GM10266 (cell line): Measurements from ENCODE around the gene CCL21.
"Not testable (repeated sequence)": the region's sequence is repeated elsewhere in the genome, so short reads cannot be mapped to it uniquely, and the experiment has no call there.

Experiments used
- DNase-seq: peaks from one replicate; pipeline ENCODE4 v3.0.0; 2012; ENCODE audit errors: extremely low spot score
- TF ChIP-seq, protein P1 (sequence below): IDR thresholded peaks from 2 replicates; pipeline ENCODE4 v1.5.1; 2012; ENCODE audit warnings: mild to moderate bottlenecking, low read depth; ENCODE audit not compliant: control insufficient read depth, insufficient read depth; ENCODE audit errors: missing control alignments

The CCL21 gene

DNA sequence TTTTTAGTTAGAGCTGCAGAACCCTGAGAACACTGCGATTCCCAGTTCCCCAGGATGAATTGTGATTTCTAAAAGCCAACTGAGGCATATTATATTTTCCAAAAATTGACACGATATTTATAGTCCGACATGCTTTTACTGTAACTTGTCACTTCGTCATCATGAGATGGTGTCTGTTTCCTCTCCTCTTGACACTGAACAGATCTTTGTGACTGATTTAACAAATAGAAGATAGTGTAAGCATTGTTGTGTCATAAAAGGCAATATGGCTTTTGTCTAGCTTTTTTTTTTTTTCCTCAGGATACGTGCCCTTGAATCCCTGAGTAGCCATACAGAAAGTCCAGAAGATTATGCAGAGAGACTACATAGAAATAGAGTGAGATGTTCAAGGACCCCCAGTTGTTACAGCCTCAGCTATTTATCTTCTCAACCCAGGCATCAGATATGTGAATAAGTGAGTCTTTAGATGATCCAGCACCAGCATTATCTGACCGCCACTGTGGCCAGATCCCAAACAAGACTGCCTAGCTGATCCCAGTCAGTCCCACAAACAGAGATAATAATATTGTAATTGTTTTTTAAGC, 27.8 kb upstream of the CCL21 start:
- no peak for DNase-seq
- TF ChIP-seq, protein P1, sequence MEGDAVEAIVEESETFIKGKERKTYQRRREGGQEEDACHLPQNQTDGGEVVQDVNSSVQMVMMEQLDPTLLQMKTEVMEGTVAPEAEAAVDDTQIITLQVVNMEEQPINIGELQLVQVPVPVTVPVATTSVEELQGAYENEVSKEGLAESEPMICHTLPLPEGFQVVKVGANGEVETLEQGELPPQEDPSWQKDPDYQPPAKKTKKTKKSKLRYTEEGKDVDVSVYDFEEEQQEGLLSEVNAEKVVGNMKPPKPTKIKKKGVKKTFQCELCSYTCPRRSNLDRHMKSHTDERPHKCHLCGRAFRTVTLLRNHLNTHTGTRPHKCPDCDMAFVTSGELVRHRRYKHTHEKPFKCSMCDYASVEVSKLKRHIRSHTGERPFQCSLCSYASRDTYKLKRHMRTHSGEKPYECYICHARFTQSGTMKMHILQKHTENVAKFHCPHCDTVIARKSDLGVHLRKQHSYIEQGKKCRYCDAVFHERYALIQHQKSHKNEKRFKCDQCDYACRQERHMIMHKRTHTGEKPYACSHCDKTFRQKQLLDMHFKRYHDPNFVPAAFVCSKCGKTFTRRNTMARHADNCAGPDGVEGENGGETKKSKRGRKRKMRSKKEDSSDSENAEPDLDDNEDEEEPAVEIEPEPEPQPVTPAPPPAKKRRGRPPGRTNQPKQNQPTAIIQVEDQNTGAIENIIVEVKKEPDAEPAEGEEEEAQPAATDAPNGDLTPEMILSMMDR = no peak

DNA sequence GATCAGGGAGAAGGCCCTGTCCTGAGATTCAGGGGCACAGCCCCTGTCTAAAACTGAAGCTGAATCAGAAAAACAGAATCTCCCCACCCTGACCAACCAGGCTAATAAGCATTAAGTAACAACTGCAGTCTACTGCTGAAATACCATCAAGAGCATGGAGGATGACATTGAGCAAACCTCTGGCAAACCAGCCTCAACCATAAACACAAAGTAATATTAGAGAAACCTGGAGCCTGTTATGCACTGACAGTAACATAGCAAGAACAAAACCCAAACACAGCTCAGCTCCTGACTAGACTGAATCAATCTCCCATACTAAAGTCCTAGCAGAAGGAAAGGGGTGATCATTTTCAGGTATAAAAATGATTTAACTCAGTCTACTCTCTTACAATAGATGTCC, 24.8 kb upstream of the CCL21 start:
- TF ChIP-seq, protein P1 = no peak
- no peak for DNase-seq

DNA sequence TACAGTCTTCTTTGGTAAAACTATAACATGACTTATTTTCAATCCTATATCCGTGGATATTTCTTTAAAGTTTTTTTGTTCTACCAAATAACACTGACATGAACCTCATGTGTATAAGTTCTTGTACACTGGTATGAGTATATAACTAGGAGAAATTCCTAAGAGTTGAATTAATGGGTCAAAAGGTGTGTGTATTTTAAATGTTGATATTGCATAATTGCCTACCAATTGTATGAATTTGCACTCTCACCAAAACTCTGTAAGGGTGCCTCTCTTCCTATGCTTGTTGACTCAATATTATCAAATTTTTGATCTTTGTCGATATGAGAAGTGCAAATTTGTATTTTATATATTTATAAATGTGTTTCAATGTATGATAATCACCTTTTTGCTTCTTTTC, 22.9 kb upstream of the CCL21 start:
- DNase-seq = no peak
- TF ChIP-seq, protein P1 = no peak

DNA sequence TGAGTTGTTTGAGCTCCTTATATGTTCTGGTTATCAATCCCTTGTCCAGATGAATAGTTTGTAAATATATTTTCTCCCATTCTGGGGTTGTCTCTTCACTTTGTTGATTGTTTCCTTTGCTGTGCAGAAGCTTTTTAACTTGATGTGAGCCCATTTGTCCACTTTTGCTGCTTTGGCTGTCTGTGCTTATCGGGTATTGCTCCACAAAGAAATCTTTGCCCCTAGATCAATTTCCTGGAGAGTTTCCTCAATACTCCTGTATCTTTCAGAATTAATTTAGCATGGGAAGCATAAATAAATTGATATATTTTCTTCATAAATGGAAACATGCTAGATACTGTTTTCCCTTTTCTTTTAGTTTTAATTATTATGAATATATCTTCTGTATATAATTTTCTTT, 22.5 kb upstream of the CCL21 start:
- DNase-seq = no peak
- TF ChIP-seq, protein P1 = no peak

DNA sequence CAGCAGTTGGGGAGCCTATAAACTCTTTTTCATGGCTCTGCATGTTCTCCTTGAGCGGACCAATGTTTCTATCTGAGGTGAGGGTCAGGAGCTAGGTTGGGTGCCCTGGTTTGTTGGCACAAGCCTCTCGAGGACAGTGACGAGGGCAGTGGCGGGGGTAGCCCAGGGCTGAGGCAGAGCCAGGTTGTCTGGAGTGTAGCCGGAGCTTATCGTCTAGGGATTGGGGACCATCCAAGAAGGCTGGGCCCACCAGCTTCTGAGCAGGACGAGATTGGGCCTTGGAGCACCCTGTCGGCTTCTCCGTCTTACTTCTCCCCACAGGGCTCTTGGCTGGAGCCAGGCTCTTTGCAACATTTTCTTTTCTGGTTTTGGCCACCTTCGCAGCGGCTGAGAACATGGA, 13.2 kb upstream of the CCL21 start:
- DNase-seq = no peak
- TF ChIP-seq, protein P1 = no peak

DNA sequence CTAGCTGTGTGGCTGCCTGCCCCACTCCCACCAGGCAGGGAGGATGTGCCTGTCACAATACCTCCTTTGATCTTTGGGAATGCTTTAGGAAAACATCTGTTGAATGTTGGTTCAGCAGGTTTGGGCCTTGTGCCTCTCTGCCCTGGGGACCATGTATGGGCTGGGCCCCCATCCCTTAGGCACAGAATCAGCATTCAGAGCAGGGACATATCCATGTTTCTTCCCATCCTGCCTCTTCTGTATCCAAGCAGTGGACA, 9.8 kb upstream of the CCL21 start:
- DNase-seq = not testable (repeated sequence)

DNA sequence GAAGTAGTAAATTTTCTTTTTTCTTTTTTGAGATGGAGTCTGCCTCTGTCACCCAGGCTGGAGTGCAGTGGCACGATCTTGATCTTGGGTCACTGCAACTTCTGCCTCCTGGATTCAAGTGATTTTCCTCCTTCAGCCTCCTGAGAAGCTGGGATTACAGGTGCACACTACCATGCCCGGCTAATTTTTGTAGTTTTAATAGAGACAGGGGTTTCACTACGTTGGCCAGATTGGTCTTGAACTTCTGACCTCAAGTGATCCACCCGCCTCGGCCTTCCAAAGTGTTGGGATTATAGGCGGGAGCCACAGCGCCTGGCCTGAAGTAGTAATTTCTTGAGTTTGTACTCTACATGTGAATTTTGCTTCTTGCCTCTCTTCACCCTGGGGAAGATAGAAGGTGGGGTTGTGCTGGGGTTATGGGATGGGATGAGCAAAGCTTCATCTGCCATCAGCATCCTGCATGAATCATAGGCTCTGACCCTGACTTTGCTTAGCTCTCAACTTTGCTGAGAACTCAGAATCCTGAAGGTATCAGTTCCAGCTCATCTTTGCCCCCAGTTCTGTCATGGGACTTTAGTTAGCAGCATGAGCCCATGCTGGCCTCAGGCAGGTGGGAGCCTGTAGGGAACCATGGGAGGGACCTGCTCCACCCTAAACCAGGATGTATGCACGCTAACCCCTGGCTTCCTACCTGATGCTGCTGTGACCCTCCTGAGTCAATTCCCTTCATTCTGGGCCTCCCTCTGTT, 9.3 kb upstream of the CCL21 start:
- DNase-seq = no peak
- TF ChIP-seq, protein P1 = no peak

DNA sequence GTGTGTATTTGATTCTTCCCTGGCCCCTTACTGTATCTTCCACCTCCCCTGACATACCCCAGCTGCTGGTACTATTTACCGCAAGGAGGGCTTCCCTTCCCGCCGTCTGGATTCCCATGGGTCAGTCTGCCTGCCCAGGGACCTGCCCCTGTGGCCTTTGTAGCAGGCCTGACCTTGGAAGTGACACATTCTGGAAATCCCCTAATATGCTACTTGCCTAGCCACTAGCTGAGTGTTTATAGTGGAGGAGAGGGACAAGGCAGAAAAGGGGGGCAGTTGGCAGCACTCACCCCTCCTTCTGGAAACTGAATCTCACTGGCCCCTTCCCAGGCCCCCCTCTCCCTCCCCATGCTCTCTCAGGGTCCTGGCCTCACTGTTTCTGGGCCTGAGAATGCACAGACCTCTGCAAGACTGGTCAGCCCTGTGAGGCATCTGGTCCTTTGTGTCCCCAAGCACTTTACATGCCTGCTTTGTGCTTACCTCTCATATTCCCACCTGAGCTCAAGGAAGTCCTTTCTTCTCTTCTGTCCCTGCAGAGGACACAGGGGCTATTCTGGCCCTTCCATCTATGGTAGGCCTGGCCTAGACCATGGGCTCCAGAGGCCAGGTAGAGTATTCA, 8.2 kb upstream of the CCL21 start:
- no peak for DNase-seq
- TF ChIP-seq, protein P1 = no peak
